HG02870 (cell line): ENCODE data around the gene RPL10A.
A peak's percentile ranks its signal among the peaks of the same experiment; 100 is the strongest.
"Not testable (repeated sequence)": the region's sequence is repeated elsewhere in the genome, so short reads cannot be mapped to it uniquely, and the experiment has no call there.

ENCODE experiments used
- ATAC-seq: cut with Tn5 transposase; IDR thresholded peaks from one replicate; pipeline ENCODE4 v1.9.1; 2021; ENCODE audit warnings: mild to moderate bottlenecking, moderate library complexity; ENCODE audit not compliant: unreplicated experiment

Gene RPL10A

DNA sequence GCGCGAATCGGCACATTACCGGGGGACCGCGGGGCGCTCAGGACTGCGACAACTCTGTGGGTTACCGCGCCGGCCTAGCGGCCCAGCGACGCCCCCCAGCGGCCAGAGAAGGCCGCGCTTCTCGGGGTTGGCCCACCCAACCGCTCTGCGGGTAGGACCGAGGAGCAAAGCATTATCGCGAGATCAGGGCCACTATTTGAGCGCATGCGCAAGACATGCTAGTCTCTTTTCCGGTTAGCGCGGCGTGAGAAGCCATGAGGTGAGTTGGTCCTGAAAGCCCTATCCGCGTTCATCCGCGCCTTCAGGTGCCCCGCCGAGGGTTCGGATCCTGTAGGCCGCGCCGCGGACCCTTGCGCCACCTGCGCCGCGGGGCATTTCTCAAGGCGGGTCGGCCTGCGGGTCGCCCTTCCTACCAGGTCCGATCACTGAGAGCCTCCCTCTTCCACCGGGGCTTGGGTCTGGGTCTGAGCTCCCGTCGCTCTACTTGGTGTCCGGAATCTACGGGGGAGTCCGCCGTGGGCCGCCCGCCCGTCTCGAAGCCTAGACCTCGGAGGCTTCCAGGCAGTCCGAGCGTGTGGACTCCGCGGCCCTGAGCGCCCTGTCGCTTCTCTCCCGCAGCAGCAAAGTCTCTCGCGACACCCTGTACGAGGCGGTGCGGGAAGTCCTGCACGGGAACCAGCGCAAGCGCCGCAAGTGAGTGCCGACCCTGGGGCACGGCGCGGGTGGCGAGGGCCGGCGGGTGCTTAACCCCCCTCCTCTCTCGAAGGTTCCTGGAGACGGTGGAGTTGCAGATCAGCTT is at the start of gene RPL10A:
Gene RPL10A, plus strand, starts transcription at position 221 of the 799 bp plus-strand sequence. Its CDS starts 34 bp downstream, at position 255.
- peak; percentile 64 for ATAC-seq

DNA sequence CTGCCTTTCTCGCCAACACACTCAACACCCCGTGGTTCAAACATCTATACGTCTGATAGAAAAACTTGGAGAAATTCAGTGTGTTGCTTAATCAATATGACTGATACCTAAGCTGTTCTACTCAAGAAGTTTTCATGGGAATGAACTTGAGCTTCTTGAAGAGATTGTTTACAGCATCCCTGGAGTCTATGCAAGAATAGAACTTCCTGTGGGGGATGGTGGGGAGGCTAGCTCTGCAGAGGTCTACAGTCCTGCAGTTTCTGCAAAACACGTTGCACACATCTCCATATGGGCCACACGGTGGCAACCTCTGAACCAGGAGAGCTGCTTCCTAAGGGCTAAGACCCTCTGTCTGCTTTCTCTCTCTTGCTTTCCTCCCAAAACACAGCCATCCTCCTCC is 48.8 kb upstream of the RPL10A start:
- no peak for ATAC-seq

DNA sequence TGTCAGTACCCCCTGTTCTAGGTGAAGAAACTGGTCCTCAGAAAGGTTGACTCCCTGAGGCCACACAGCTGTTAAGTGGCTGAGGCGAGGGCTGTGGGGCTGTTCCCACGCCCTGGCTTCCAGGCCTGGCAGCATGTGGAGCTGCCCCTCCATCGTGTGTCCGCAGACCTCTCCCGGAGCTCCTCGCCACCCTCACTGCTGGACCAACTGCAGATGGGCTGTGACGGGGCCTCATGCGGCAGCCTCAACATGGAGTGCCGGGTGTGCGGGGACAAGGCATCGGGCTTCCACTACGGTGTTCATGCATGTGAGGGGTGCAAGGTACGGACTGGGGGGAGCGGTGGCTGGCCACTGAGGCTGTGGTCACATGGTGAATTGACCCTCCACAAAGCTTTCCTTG is 48.2 kb upstream of the RPL10A start:
- no peak for ATAC-seq

DNA sequence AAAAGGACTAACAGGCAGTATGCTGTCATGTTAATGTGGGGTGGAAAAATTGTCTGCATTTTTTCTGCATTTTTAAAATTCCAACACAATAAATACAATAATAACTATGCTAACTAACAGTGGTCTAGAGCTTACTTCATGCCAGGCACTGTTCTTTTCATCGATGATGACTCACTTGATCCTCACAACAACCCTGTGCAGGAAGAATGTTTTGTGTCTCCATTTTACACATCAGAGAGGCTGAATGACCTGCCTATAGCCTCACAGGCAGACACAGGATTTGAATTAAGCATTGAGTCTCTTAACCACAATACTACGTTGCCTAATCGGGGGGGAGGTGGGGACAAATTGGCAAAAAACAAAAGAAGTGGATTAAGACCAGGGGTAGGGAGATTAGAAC is 42.9 kb upstream of the RPL10A start:
- no peak for ATAC-seq

DNA sequence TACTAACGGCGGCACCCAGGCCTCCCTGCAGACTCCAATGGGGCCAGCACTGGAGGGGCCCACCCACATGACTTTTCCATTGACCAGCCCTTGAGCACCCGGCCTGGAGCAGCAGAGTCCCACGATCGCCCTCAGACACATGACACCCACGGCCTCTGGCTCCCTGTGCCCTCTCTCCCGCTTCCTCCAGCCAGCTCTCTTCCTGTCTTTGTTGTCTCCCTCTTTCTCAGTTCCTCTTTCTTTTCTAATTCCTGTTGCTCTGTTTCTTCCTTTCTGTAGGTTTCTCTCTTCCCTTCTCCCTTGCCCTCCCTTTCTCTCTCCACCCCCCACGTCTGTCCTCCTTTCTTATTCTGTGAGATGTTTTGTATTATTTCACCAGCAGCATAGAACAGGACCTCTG is 42.1 kb upstream of the RPL10A start:
- no peak for ATAC-seq

DNA sequence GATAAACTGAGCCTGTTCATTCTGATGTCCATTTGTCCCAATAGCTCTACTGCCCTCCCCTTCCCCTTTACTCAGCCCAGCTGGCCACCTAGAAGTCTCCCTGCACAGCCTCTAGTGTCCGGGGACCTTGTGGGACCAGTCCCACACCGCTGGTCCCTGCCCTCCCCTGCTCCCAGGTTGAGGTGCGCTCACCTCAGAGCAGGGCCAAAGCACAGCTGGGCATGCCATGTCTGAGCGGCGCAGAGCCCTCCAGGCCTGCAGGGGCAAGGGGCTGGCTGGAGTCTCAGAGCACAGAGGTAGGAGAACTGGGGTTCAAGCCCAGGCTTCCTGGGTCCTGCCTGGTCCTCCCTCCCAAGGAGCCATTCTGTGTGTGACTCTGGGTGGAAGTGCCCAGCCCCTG is 40.8 kb upstream of the RPL10A start:
- ATAC-seq: no peak

DNA sequence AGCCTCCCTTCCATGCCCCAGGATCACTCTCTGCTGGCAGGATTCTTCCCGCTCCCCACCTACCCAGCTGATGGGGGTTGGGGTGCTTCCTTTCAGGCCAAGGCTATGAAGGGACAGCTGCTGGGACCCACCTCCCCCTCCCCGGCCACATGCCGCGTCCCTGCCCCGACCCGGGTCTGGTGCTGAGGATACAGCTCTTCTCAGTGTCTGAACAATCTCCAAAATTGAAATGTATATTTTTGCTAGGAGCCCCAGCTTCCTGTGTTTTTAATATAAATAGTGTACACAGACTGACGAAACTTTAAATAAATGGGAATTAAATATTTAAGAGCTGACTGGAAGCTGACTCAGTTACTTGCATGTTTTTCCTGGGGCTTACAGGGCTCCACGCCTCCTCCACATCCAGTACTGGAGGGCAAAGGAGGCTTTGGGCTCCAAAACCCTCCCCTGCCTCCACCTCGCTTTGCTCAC is 40.3 kb upstream of the RPL10A start:
- ATAC-seq: no peak

DNA sequence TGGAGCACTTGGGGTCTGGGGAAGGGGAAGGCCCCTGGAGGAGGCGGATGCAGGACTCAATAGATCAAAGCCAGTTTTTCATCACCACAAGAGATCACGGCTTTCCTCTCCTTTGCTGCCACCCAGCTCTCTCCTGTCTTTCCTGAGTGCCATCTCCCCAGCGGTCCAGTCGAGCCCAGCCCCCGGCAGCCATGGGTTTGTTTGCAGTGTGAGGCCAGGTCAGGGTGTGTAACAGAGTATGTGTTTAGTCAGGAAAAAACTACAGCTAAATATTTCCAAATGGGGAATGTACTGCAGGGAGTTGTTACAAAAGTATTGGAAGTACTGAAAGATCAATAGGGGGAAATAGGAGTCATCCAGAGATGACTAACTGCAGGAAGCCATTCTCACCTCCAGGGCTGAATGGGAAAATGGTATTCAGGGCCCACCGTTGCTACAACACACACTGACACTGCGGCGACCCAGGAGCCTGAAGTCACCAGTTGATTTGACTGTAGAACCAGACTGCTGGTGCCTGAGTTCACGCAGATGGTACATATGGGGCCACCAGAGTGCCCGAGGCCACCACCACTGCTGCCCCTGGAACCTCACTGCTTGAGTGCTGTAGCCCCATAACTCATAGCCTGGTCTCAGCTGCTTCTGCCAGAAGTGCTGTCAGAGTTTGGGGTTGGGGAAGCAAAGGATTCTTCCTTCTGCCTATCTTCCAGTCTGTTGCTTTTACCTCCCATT is 39.6 kb upstream of the RPL10A start:
- no peak for ATAC-seq

DNA sequence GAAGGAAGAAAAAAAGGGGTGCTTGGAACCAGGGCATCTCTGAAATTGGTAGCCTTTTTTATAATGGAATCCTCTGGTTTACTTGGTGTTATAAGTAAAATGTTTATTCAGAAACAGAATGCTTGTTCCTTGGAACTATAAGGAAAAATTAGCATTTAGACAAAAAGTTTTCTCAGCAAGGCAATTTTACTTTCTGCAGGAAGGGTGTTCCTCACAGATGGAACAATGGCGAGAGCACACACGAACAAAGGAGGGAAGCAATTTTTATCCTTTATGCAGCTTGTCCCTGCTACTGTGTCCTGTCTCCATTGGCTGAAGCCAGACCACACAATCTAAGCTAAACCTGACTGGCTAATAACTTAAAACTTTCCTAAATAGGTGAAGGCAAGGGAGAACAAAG is 38.7 kb upstream of the RPL10A start:
- no peak for ATAC-seq

DNA sequence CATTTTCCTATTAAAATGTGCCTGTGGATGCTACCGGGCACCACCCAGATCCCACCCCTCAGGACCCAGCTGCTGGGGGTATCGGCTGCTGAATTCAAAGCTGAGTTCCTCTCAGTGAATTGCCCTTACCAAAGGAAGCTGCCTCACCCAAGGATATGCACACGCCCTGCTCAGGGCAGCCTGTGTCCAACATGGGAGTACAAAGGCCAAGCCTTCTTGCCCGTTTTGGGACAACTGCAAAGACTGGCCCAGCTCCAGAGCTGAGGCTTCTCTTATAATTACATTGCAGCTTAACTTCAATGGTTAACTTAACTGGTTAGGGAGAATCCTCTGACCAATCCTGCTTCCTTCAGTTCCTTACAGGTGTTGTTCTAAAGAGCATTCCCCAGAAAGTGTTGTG is 35.9 kb upstream of the RPL10A start:
- no peak for ATAC-seq

DNA sequence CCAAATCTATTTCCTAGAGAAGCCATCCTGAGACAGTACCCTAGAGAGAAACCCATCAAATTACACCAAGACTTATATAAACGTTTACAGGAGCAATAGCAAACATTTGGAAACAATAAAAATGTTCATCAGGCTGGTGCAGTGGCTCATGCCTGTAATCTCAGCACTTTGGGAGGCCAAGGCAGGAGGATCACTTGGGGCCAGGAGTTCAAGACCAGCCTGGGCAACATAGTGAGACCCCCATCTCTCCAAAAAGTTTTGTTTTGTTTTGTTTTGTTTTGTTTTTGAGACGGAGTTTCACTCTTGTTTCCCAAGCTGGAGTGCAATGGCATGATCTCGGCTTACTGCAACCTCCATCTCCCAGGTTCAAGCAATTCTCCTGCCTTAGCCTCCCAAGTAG is 35.5 kb upstream of the RPL10A start:
- not testable (repeated sequence) for ATAC-seq

DNA sequence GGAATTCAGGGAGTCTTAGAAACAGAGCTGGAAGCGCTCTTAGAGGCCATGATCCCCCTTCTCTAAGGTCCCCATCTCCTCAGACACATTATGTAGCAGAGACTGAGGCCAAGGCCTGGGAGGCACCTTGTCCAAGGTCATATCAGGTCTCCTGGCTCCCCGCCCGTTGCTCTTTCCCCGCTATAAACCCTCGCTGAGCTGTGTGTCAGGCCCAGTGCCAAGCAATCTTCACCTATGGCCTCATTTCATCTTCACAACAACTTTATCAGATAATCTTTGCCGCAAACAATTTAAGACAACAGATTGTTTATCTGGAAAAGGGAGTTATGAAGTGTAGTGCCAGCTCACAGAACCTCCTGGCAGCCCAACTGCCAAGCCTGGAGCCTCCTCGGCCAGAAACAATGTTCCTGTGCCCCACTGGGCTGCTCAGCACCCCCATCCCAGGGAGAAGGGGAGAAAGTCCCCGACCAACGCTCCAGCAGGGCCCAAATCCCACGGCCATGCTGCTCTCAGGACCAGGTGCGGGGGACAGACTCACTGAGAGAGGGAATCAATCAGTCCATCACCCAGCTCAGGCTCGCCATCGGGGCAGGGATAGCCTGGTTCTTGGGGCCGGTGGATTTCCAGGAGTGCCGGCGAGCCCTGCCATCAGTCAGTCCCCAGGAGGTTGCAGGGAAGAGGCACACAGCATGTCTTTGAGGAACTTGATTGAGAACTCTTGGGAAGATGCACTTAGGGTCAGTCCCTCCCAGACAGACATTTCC is 32.9 kb upstream of the RPL10A start:
- no peak for ATAC-seq

DNA sequence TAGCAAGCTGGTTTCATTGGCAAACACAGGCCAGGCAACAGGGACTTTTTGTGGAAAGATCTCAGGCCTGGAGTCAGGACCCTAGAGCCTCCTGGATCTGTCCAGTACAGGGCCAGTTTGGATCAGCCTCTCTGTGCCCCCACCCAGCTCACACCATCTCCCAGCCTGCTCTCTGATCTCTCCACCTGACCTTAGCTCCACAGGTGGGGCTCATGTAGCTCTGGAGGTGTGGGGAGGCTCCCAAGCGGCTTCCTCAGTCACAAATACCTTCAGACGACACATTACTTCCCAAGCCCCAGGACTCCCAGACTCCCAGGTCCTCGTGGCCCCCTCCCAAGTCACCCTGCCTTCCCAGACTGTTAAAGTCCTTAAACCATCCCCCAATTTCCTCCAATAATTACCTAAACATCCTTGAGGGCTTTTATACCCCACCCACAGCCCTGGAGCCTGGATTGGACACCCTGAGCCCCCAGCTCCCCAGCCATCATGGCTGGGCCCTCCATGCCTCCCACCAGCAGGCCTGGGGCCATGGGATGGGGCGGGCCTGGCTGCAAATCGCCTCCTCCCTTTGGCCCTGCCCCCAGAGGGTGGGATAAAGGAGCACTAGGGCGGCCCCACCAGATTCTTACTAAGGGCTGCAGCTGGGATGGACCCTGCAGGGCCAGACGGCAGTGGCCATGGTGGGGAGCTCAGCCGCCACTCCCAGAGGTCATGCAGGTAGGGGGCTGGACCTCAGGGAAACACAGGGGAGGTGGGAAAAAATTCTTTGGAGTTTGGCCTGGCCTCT is 31.9 kb upstream of the RPL10A start:
- ATAC-seq: no peak

DNA sequence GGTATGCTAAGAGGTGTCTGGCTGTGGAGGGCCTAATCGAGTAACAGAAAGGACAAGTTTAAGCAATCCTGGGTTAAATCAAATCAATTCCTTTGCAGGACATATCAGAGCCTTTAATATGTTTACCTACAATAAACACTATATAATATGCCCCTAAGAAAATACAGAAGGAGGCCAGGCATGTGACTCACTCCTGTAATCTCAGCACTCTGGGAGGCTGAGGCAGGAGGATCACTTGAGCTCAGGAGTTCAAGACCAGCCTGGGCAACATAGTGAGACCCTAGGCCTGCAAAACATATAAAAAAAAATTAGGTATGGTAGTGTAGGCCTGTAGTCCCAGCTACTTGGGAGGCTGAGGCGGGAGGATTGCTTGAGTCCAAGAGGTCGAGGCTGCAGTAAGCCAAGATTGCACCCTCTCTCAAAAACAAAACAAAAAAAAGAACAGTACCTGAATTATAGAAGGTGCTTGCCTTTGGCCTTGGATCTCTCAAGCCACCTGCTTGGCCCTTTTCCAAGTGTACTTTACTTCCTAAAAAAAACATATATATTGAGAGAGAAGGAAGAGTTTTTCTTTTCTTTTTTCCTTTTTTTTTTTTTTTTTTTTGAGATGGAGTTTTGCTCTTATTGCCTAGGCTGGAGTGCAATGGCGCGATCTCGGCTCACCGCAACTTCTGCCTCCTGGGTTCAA is 29.7 kb upstream of the RPL10A start:
- ATAC-seq: not testable (repeated sequence)

DNA sequence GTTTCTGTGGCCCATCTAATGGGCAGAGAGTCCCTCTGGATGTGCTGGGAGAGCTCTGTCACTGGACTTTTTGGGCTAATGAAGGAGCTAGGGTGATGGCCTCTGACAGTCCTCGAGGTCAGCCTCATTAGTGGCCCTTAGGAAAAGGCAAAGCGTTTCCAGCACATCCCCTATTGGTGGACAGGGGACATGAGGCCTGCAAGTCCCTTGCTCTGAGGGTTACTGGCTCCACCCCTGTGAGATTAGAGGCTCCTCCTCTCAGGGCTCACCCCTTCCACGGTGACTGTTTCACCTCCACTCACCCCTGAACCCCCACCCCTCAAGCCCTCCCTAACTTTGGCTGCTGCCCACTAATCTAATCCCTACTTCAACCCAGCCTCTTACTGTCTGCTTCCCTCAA is 28.9 kb upstream of the RPL10A start:
- ATAC-seq: no peak

DNA sequence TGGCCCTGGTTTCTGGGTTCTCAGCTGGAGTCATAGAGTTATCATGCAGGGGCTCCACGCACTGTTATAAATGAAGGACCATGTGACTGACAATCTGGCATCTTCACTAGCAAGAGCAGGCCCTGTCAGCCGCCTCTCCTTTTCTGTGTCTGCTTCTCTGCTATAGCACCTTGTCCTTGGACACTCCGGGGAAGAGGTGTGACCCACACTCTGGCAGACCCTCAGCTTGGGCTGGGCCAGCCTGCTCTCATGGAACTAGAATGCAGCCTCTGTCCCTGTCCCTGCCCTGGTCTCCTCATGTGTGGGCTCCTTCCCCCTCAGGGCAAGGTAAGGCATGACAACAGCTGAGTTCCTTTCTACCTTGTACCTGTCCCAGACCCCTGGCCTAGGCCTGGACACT is 27.0 kb upstream of the RPL10A start:
- ATAC-seq: no peak

DNA sequence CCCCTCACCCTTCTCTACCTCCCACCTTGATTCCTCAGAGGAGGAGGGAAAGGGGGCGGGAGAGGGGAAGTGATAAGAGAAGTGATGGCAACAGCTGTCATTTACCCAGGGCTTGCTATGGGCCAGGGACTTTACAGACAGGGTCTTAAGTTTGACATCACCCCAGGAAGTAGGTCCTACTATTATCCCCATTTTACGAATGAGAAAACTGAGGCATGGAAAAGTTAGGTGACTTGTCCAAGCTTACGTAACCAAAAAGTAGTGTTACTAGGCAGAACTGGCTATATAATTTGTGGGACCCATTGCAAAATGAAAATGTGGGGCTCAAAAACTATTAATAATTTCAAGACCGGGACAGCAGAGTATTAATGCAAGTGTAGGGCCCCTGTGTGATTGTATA is 26.6 kb upstream of the RPL10A start:
- no peak for ATAC-seq

DNA sequence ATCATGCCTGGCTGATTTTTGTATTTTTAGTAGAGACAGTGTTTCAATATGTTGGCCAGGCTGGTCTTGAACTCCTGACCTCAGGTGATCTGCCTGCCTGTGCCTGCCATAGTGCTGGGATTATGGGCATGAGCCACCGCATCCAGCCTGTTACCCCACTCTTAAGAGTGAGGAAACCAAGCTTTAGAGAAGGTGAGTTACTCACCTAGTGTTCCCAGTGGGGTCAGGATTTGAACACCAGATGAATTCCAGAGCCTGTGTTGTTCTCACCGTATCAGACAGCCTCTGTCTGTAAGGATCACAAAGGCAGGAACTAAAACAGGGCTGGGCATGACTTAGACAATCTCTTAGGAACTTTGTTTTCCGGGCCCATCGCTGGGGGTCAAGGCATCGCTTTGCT is 25.5 kb upstream of the RPL10A start:
- no peak for ATAC-seq

DNA sequence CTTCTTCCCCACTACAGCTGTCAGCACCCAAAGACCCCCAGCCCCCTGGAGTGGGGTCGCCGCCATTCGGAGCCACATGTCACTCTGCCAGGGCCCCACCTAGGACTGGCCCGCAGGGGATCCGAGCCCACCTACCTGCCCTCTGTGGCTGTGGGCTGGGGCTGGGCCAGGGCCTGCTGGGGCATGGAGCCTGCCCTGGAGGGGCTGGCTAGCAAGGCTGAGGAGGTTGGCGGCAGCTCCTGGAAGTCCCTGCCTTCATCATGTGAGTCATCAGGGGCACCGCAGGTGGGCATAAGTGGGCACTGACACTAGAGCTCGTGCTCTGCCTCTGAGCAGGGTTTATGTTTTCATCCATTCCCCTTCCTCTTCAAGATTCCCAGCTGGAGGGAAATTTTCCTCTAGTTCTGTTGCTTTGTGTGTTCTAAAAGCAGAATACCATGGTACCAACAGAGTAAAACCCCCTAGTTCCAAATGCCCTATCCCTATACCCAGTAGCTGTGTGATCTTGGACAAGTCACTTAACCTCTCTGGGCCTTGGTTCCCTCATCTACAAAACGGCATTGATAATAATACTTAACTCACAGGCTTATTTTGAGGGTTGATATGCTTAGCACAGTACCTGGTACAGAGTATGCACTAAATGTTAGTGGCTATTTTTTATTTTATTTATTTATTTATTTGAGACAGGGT is 24.7 kb upstream of the RPL10A start:
- ATAC-seq: no peak

DNA sequence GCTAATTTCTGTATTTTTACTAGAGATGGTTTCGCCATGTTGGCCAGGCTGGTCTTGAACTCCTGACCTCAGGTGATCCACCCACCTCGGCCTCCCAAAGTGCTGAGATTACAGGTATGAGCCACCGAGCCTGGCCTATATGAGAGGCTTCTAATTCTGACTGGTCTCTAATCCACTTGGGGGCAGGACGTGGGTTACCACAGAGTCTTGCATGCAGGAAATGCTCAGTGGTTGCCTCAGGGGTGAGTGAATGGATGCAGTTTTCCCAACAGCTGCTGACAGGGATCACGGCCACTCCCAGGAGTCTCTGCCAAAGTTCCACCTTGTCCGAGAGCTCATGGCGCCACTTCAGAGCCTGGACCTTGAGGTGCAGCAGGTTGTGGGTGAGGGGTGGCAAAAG is 22.5 kb upstream of the RPL10A start:
- ATAC-seq: no peak
